ENCODE measurements around the gene MREG. TPM values are rescaled to one million over a fixed set of nuclear protein-coding genes. Genes with fewer than 3 reads are reported as not detected.

Gene MREG
- total RNA-seq, 1 donor from 2014 or later: 9.1 TPM

- Mint-ChIP-seq H3K4me1 (peaks cover 1% of the 10 kb centered on the region), H3K9me3 (peaks cover 2% of the 10 kb centered on the region), H3K27me3 (ENCODE audit: low read depth) (no peaks in the 10 kb centered on the region), H3K27ac (ENCODE audit: unreplicated experiment) (no peak overlapping the region), H3K36me3 (ENCODE audit: low read depth) (no peaks in the 10 kb centered on the region), H3K4me3 (no peak overlapping the region)
- DNase-seq (ENCODE audit: low read depth, low spot score): no peak
- TF ChIP-seq, protein P1, sequence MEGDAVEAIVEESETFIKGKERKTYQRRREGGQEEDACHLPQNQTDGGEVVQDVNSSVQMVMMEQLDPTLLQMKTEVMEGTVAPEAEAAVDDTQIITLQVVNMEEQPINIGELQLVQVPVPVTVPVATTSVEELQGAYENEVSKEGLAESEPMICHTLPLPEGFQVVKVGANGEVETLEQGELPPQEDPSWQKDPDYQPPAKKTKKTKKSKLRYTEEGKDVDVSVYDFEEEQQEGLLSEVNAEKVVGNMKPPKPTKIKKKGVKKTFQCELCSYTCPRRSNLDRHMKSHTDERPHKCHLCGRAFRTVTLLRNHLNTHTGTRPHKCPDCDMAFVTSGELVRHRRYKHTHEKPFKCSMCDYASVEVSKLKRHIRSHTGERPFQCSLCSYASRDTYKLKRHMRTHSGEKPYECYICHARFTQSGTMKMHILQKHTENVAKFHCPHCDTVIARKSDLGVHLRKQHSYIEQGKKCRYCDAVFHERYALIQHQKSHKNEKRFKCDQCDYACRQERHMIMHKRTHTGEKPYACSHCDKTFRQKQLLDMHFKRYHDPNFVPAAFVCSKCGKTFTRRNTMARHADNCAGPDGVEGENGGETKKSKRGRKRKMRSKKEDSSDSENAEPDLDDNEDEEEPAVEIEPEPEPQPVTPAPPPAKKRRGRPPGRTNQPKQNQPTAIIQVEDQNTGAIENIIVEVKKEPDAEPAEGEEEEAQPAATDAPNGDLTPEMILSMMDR (conservative IDR thresholded peaks at IDR 0.05): no peak
Observed at GRCh38 chr2:215910180-215910579, 103.2 kb downstream of the MREG start.

DNA sequence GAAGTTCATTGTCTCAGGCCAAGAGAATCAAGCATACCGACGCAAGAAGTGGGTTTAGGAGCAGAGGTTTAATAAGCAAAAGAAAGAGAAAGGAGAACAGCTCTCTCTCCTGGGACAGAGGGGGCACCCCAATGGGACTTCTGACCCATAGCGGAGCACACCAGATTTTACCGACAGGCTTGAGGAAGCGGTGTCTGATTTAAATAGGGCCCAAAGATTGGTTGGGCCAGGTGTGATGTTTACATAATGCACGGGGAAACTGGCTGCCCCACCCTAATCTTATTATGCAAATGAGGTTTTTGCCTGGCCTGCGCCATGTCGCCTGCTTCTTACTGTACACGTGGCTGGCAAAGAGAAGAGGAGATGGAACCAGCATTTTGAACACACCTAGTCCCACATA lies 106.2 kb downstream of the MREG start:
- Mint-ChIP-seq H3K4me3 (no peak overlapping the region), H3K27me3 (ENCODE audit: low read depth) (no peaks in the 10 kb centered on the region), H3K4me1 (no peaks in the 10 kb centered on the region), H3K27ac (ENCODE audit: unreplicated experiment) (no peak overlapping the region), H3K36me3 (ENCODE audit: low read depth) (no peaks in the 10 kb centered on the region), H3K9me3 (peaks cover 5% of the 10 kb centered on the region)
- no peak for DNase-seq (ENCODE audit: low read depth, low spot score)
- TF ChIP-seq, protein P1 (conservative IDR thresholded peaks at IDR 0.05): no peak

DNA sequence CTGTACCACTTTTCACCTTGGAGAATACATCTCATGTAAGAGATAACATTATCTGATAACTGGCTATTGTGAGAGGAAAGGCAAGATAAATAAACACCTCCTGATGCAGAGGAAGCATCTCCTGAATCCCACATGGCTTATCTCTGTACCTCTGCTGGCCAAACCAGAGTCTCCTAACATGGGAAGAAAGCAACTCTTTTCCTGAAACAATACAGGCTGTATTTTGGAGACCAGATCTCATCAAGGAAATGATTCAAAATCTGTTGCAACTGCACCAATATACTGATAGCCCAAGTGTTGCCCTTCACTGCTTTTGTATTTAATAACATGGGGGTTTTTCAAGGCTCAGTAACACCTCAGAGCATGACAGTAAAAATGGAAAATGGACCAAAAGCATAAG lies 106.9 kb downstream of the MREG start:
- no peak overlapping the region for H3K27ac Mint-ChIP-seq (ENCODE audit: unreplicated experiment)
- TF ChIP-seq, protein P1 (conservative IDR thresholded peaks at IDR 0.05): no peak
- no peaks in the 10 kb centered on the region for H3K36me3 Mint-ChIP-seq (ENCODE audit: low read depth)
- DNase-seq (ENCODE audit: low read depth, low spot score): no peak
- no peaks in the 10 kb centered on the region for H3K4me1 Mint-ChIP-seq
- H3K9me3 Mint-ChIP-seq: peaks cover 7% of the 10 kb centered on the region
- no peaks in the 10 kb centered on the region for H3K27me3 Mint-ChIP-seq (ENCODE audit: low read depth)
- no peak overlapping the region for H3K4me3 Mint-ChIP-seq

DNA sequence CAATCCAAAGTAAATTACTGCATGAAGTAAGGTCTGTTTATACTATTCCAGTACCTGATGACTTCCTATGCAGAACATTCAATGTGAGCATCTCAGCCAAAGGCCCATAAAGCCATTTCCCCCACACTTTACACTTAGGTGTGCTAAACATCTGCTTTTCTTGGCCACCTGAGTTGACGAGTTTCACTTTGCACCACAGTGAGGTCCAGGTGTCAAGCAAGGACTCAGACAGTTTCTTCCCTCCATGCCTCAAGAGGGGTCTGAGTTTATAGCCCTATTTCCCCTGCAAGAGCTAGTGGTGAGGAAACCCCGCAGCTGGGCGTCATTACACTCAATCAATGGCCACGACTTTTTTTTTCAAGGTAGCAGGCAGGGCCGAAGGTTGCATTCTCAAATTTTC lies 107.7 kb downstream of the MREG start:
- no peak overlapping the region for H3K4me3 Mint-ChIP-seq
- no peak overlapping the region for H3K27ac Mint-ChIP-seq (ENCODE audit: unreplicated experiment)
- no peak for DNase-seq (ENCODE audit: low read depth, low spot score)
- TF ChIP-seq, protein P1 (conservative IDR thresholded peaks at IDR 0.05): no peak
- H3K36me3 Mint-ChIP-seq (ENCODE audit: low read depth): no peaks in the 10 kb centered on the region
- H3K9me3 Mint-ChIP-seq: peaks cover 7% of the 10 kb centered on the region
- H3K27me3 Mint-ChIP-seq (ENCODE audit: low read depth): no peaks in the 10 kb centered on the region
- H3K4me1 Mint-ChIP-seq: no peaks in the 10 kb centered on the region

GRCh38 chr2:215904101-215904500 lies 109.2 kb downstream of the MREG start:
- Mint-ChIP-seq H3K4me1 (no peaks in the 10 kb centered on the region), H3K27me3 (ENCODE audit: low read depth) (no peaks in the 10 kb centered on the region), H3K27ac (ENCODE audit: unreplicated experiment) (no peak overlapping the region), H3K36me3 (ENCODE audit: low read depth) (no peaks in the 10 kb centered on the region), H3K4me3 (no peak overlapping the region), H3K9me3 (peaks cover 5% of the 10 kb centered on the region)
- TF ChIP-seq, protein P1 (conservative IDR thresholded peaks at IDR 0.05): no peak
- DNase-seq (ENCODE audit: low read depth, low spot score): no peak

GRCh38 chr2:215903203-215903602 lies 110.1 kb downstream of the MREG start:
- Mint-ChIP-seq H3K27me3 (ENCODE audit: low read depth) (no peaks in the 10 kb centered on the region), H3K9me3 (peaks cover 5% of the 10 kb centered on the region), H3K4me3 (no peak overlapping the region), H3K36me3 (ENCODE audit: low read depth) (no peaks in the 10 kb centered on the region), H3K27ac (ENCODE audit: unreplicated experiment) (no peak overlapping the region), H3K4me1 (no peaks in the 10 kb centered on the region)
- DNase-seq (ENCODE audit: low read depth, low spot score): no peak
- TF ChIP-seq, protein P1 (conservative IDR thresholded peaks at IDR 0.05): no peak

All from neural crest cell (in vitro differentiated cells).